GM19193 (cell line): Measurements from ENCODE around the gene FARP1.

Experiments
- POLR2A ChIP-seq: IDR thresholded peaks from 4 replicates; pipeline ENCODE4 v1.6.1; 2011; ENCODE audit not compliant: insufficient read depth, insufficient read length; ENCODE audit errors: extremely low read depth

Gene FARP1

GRCh38 chr13:98427331-98427995 lies 284.6 kb downstream of the FARP1 start:
- no peak for TF ChIP-seq POLR2A

GRCh38 chr13:98428256-98428966 lies 285.5 kb downstream of the FARP1 start:
- TF ChIP-seq POLR2A: no peak

- TF ChIP-seq POLR2A: no peak
Measured at GRCh38 chr13:98429081-98429480, 286.2 kb downstream of the FARP1 start.

- TF ChIP-seq POLR2A: no peak
Measured at GRCh38 chr13:98429531-98429930, 286.6 kb downstream of the FARP1 start.

- no peak for TF ChIP-seq POLR2A
Measured at GRCh38 chr13:98429977-98430736, 287.3 kb downstream of the FARP1 start.

GRCh38 chr13:98432638-98433037 lies 289.7 kb downstream of the FARP1 start:
- no peak for TF ChIP-seq POLR2A

GRCh38 chr13:98433654-98434053 lies 290.8 kb downstream of the FARP1 start:
- no peak for TF ChIP-seq POLR2A

- no peak for TF ChIP-seq POLR2A
Measured at GRCh38 chr13:98434060-98434459, 291.2 kb downstream of the FARP1 start.

- no peak for TF ChIP-seq POLR2A
Measured at GRCh38 chr13:98435376-98435775, 292.5 kb downstream of the FARP1 start.

GRCh38 chr13:98436233-98436910 lies 293.5 kb downstream of the FARP1 start:
- TF ChIP-seq POLR2A: no peak

- TF ChIP-seq POLR2A: no peak
Measured at GRCh38 chr13:98438246-98439125, 295.6 kb downstream of the FARP1 start.

- no peak for TF ChIP-seq POLR2A
Measured at GRCh38 chr13:98439126-98439828, 296.4 kb downstream of the FARP1 start.

GRCh38 chr13:98439896-98440295 lies 297.0 kb downstream of the FARP1 start:
- TF ChIP-seq POLR2A: no peak
